ENCODE results near the gene OR6S1.

- no peak for TF ChIP-seq CTCF (IDR thresholded peaks at IDR 0.05)
- no peak for TF ChIP-seq POLR2A (IDR thresholded peaks at IDR 0.05)
These were observed 19.7 kb upstream of the OR6S1 start for GRCh38 chr14:20661197-20661596.

Data from heart left ventricle (tissue), 13 donors.